ENCODE measurements around the gene KLC4.
"Not testable (repeated sequence)": the region's sequence is repeated elsewhere in the genome, so short reads cannot be mapped to it uniquely, and the experiment has no call there.

Gene KLC4

GRCh38 chr6:43077333-43077809 lies 17.9 kb downstream of the KLC4 start:
- peak overlapping the region; percentile 80 for H3K4me3 ChIP-seq (ENCODE audit: control insufficient read depth, low read depth, low read length)
- DNase-seq (ENCODE audit: low read depth), result no peak
- TF ChIP-seq CTCF (conservative IDR thresholded peaks at IDR 0.05; ENCODE audit: control insufficient read depth, insufficient read depth, low read depth, low read length), result no peak

- peak; percentile 61 for DNase-seq (ENCODE audit: low read depth)
- H3K4me3 ChIP-seq (ENCODE audit: control insufficient read depth, low read depth, low read length), result peak overlapping the region; percentile 80
Measured at GRCh38 chr6:43077981-43078511, 18.6 kb downstream of the KLC4 start.

GRCh38 chr6:43078691-43079090 lies 19.3 kb downstream of the KLC4 start:
- DNase-seq (ENCODE audit: low read depth), result peak; percentile 25
- no peak overlapping the region for H3K4me3 ChIP-seq (ENCODE audit: control insufficient read depth, low read depth, low read length)
- no peak for TF ChIP-seq CTCF (conservative IDR thresholded peaks at IDR 0.05; ENCODE audit: control insufficient read depth, insufficient read depth, low read depth, low read length)

More at GRCh38 chr6:43077981-43078511, 18.6 kb downstream of the KLC4 start:
- no peak for TF ChIP-seq CTCF (conservative IDR thresholded peaks at IDR 0.05; ENCODE audit: control insufficient read depth, insufficient read depth, low read depth, low read length)

- DNase-seq (ENCODE audit: low read depth), result no peak
- TF ChIP-seq CTCF (conservative IDR thresholded peaks at IDR 0.05; ENCODE audit: control insufficient read depth, insufficient read depth, low read depth, low read length), result no peak
- H3K4me3 ChIP-seq (ENCODE audit: control insufficient read depth, low read depth, low read length), result no peak overlapping the region
Measured at GRCh38 chr6:43081043-43081442, 21.6 kb downstream of the KLC4 start.

- not testable (repeated sequence) for H3K4me3 ChIP-seq (ENCODE audit: control insufficient read depth, low read depth, low read length)
- peak; percentile 8 for DNase-seq (ENCODE audit: low read depth)
Measured at GRCh38 chr6:43081922-43082321, 22.5 kb downstream of the KLC4 start.

- H3K4me3 ChIP-seq (ENCODE audit: control insufficient read depth, low read depth, low read length), result no peak overlapping the region
- no peak for TF ChIP-seq CTCF (conservative IDR thresholded peaks at IDR 0.05; ENCODE audit: control insufficient read depth, insufficient read depth, low read depth, low read length)
- no peak for DNase-seq (ENCODE audit: low read depth)
Measured at GRCh38 chr6:43082806-43083655, 23.6 kb downstream of the KLC4 start.

- H3K4me3 ChIP-seq (ENCODE audit: control insufficient read depth, low read depth, low read length), result no peak overlapping the region
- DNase-seq (ENCODE audit: low read depth), result peak; percentile 10
- TF ChIP-seq CTCF (conservative IDR thresholded peaks at IDR 0.05; ENCODE audit: control insufficient read depth, insufficient read depth, low read depth, low read length), result no peak
Measured at GRCh38 chr6:43086022-43086658, 26.7 kb downstream of the KLC4 start.

Data from fibroblast of mammary gland (primary cell).